ENCODE measurements around the gene MLKL. TPM values are rescaled to one million over a fixed set of nuclear protein-coding genes. Genes with fewer than 3 reads are reported as not detected.
A peak's percentile ranks its signal among the peaks of the same experiment; 100 is the strongest.

MLKL gene
- total and polyA plus RNA-seq, 2 of the 13 experiments (the other 11 are each of a cell fraction or from before 2014, with no cell fraction given), result 6.4 to 10.7 TPM

DNA sequence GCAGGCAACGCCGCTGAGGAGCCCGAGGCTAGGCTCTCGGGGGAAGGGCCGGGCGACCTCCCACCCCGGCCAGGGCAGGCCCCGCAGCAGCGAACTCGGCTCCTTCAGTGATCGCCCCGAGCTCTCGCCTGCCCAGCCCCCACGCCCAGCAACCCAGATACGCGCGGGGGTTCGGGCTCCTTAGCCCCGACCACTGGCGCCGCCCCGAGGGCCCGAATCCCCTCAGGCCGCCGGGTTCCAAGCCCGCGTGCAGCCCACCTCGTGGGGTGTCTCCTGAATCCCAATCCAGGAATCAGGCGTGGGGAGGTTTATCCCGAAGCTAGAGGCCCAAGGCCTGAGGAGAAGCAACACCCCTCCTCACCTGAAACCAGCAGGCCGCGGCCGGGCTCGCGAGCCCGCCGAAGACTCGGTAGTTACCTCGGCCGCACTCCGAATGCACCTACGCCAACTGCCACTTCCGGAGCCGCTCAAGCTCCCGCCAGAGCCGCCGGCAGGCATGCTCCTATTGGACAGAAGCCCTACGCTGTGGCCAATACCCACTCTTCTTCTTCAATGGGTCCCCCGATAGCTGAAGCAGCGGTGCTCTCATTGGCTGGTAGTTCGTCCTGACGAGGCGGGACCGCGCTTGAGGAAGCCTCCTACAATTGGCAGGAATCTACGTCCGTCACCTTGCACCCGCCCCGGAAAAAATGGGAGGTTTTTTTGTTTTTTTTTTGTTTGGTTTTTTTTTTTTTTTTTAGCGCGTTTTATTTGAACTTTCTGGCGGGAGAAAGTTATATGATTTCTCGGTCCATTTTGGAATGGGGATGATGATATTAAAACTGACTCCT is 34.0 kb downstream of the MLKL start, which contains the start of gene RFWD3 (continued):
- TF ChIP-seq NR2C2 (CRISPR knock-in tag; IDR thresholded peaks at IDR 0.05; ENCODE audit: borderline replicate concordance) (peak; percentile 64), NPAS2 (CRISPR knock-in tag; IDR thresholded peaks at IDR 0.05; ENCODE audit: borderline replicate concordance) (no peak), HES4 (CRISPR knock-in tag; IDR thresholded peaks at IDR 0.05; ENCODE audit: borderline replicate concordance) (peak; percentile 59; the same call in 1 of the 2 replicates), KLF11 (CRISPR knock-in tag; IDR thresholded peaks at IDR 0.05) (peak; percentile 86), NBN (conservative IDR thresholded peaks at IDR 0.05) (no peak), ZNF460 (CRISPR knock-in tag; IDR thresholded peaks at IDR 0.05; ENCODE audit: borderline replicate concordance) (no peak), ZNF143 (CRISPR knock-in tag; IDR thresholded peaks at IDR 0.05) (peak; percentile 49; the same call in 1 of the 2 replicates), FOXC1 (CRISPR knock-in tag; IDR thresholded peaks at IDR 0.05; ENCODE audit: borderline replicate concordance) (peak; percentile 48; the same call in 1 of the 2 replicates), ZNF557 (CRISPR knock-in tag; IDR thresholded peaks at IDR 0.05) (peak; percentile 68; the same call in 1 of the 2 replicates), ZNF367 (CRISPR knock-in tag; IDR thresholded peaks at IDR 0.05; ENCODE audit: borderline replicate concordance) (no peak), CAMTA2 (CRISPR knock-in tag; IDR thresholded peaks at IDR 0.05; ENCODE audit: borderline replicate concordance) (peak; percentile 88; the same call in 1 of the 2 replicates), TIGD3 (CRISPR knock-in tag; IDR thresholded peaks at IDR 0.05; ENCODE audit: borderline replicate concordance) (peak; percentile 77; the same call in 1 of the 2 replicates), ZC3H13 (CRISPR knock-in tag; IDR thresholded peaks at IDR 0.05) (0 out of 2 replicates have a peak, but pooled peaks have one; percentile 42), ZNF333 (CRISPR knock-in tag; IDR thresholded peaks at IDR 0.05; ENCODE audit: borderline replicate concordance) (peak; percentile 91; the same call in 1 of the 2 replicates), ZNF713 (CRISPR knock-in tag; IDR thresholded peaks at IDR 0.05) (no peak)
- TF ChIP-seq, protein P1, sequence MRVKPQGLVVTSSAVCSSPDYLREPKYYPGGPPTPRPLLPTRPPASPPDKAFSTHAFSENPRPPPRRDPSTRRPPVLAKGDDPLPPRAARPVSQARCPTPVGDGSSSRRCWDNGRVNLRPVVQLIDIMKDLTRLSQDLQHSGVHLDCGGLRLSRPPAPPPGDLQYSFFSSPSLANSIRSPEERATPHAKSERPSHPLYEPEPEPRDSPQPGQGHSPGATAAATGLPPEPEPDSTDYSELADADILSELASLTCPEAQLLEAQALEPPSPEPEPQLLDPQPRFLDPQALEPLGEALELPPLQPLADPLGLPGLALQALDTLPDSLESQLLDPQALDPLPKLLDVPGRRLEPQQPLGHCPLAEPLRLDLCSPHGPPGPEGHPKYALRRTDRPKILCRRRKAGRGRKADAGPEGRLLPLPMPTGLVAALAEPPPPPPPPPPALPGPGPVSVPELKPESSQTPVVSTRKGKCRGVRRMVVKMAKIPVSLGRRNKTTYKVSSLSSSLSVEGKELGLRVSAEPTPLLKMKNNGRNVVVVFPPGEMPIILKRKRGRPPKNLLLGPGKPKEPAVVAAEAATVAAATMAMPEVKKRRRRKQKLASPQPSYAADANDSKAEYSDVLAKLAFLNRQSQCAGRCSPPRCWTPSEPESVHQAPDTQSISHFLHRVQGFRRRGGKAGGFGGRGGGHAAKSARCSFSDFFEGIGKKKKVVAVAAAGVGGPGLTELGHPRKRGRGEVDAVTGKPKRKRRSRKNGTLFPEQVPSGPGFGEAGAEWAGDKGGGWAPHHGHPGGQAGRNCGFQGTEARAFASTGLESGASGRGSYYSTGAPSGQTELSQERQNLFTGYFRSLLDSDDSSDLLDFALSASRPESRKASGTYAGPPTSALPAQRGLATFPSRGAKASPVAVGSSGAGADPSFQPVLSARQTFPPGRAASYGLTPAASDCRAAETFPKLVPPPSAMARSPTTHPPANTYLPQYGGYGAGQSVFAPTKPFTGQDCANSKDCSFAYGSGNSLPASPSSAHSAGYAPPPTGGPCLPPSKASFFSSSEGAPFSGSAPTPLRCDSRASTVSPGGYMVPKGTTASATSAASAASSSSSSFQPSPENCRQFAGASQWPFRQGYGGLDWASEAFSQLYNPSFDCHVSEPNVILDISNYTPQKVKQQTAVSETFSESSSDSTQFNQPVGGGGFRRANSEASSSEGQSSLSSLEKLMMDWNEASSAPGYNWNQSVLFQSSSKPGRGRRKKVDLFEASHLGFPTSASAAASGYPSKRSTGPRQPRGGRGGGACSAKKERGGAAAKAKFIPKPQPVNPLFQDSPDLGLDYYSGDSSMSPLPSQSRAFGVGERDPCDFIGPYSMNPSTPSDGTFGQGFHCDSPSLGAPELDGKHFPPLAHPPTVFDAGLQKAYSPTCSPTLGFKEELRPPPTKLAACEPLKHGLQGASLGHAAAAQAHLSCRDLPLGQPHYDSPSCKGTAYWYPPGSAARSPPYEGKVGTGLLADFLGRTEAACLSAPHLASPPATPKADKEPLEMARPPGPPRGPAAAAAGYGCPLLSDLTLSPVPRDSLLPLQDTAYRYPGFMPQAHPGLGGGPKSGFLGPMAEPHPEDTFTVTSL (CRISPR knock-in tag; IDR thresholded peaks at IDR 0.05; ENCODE audit: borderline replicate concordance), result 0 out of 2 replicates have a peak, but pooled peaks have one; percentile 18
- TF ChIP-seq, protein P2, sequence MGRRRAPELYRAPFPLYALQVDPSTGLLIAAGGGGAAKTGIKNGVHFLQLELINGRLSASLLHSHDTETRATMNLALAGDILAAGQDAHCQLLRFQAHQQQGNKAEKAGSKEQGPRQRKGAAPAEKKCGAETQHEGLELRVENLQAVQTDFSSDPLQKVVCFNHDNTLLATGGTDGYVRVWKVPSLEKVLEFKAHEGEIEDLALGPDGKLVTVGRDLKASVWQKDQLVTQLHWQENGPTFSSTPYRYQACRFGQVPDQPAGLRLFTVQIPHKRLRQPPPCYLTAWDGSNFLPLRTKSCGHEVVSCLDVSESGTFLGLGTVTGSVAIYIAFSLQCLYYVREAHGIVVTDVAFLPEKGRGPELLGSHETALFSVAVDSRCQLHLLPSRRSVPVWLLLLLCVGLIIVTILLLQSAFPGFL (CRISPR knock-in tag; IDR thresholded peaks at IDR 0.05), result 0 out of 2 replicates have a peak, but pooled peaks have one; percentile 56

Measured in HepG2 (cell line).